ENCODE results near the gene MIAT.

The MIAT gene

GRCh38 chr22:26711205-26711963 lies 54.0 kb downstream of the MIAT start:
- no peak for DNase-seq (ENCODE audit: low read depth)
- no peak for TF ChIP-seq CTCF (IDR thresholded peaks at IDR 0.05; ENCODE audit: control insufficient read depth, insufficient read depth, low read depth, low read length, missing control alignments)
- no peak overlapping the region for H3K4me3 ChIP-seq (ENCODE audit: control insufficient read depth, low read depth, low read length)

DNA sequence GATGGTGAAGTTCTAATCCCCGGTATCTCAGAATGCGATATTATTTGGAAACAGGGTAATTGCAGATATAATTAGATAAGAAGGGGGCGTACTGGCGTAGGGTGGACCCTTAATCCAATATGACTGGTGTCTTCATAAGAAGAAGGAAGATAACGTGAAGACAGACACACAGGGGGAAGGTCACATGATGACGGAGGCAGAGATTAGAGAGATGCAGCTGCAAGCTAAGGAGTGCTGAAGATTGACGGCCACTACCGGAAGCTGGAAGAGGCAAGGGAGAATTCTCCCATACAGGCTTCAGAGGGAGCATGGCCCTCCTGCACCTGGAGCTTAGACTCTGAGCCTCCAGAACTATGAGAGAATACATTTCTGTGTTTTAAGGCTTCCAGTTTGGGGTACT lies 54.8 kb downstream of the MIAT start:
- no peak for DNase-seq (ENCODE audit: low read depth)
- H3K4me3 ChIP-seq (ENCODE audit: control insufficient read depth, low read depth, low read length), result no peak overlapping the region
- TF ChIP-seq CTCF (IDR thresholded peaks at IDR 0.05; ENCODE audit: control insufficient read depth, insufficient read depth, low read depth, low read length, missing control alignments), result no peak

DNA sequence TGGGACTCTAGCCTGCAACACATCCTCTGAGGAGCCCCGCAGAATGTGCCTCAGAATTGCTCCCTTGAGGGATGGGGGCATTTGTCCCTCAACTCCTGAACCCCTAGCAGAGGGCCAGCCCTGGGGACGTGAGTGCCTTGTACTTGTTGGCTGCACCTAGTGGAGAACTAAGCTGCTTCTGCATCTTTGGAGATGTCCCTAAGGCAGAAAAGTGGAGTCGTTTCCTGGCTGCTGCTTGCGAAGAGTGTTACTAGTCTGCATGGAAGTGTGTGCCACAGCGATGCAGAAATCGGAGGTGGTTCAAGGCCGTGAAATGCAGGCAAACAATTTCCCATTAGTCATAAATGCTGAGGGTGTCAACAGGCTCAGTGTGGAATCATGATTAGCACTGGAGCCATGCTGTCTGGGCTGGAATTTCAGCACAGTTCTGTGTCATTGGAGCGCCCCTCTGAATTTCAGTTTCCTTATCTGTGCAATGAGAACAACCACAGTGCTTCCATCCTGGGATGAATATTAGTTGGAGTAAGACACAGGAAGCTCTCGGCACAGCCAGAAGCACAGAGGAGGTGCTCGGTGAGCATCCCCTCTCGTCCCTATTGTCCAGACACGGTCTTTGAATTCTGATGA lies 56.5 kb downstream of the MIAT start:
- DNase-seq (ENCODE audit: low read depth), result peak; percentile 32
- TF ChIP-seq CTCF (IDR thresholded peaks at IDR 0.05; ENCODE audit: control insufficient read depth, insufficient read depth, low read depth, low read length, missing control alignments), result no peak
- H3K4me3 ChIP-seq (ENCODE audit: control insufficient read depth, low read depth, low read length), result no peak overlapping the region

- no peak for TF ChIP-seq CTCF (IDR thresholded peaks at IDR 0.05; ENCODE audit: control insufficient read depth, insufficient read depth, low read depth, low read length, missing control alignments)
- H3K4me3 ChIP-seq (ENCODE audit: control insufficient read depth, low read depth, low read length), result no peak overlapping the region
- no peak for DNase-seq (ENCODE audit: low read depth)
Observed at GRCh38 chr22:26714971-26715370, 57.6 kb downstream of the MIAT start.

- H3K4me3 ChIP-seq (ENCODE audit: control insufficient read depth, low read depth, low read length), result no peak overlapping the region
- no peak for TF ChIP-seq CTCF (IDR thresholded peaks at IDR 0.05; ENCODE audit: control insufficient read depth, insufficient read depth, low read depth, low read length, missing control alignments)
- DNase-seq (ENCODE audit: low read depth), result no peak
Observed at GRCh38 chr22:26715392-26715936, 58.1 kb downstream of the MIAT start.

DNA sequence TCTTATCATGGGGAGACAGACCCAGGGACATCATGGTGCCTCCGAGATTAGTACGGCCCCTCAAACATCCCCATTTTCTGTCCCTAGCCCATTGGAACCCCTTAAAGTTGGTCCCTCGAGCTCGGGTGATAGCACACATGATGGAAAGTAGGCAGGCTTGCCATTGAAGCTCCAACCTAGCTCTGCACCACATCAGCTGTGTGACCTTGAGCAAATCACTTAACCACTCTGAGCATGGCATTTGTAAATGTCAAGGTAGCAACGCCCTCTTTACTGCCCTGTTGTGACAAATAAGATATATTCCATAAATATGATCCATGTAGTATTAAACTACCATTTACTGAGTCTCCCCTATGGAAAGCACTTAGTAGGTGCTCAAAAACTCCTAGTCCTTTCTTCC lies 61.1 kb downstream of the MIAT start:
- TF ChIP-seq CTCF (IDR thresholded peaks at IDR 0.05; ENCODE audit: control insufficient read depth, insufficient read depth, low read depth, low read length, missing control alignments), result no peak
- DNase-seq (ENCODE audit: low read depth), result no peak
- no peak overlapping the region for H3K4me3 ChIP-seq (ENCODE audit: control insufficient read depth, low read depth, low read length)
